ENCODE data around the gene TEX2.

The TEX2 gene

GRCh38 chr17:64099543-64099942 is 163.5 kb downstream of the TEX2 start:
- Histone ChIP-seq H3F3A (ENCODE audit: insufficient read depth, low read length) (no peaks in the 10 kb centered on the region), H3K9me2 (ENCODE audit: low read depth, low read length) (no peaks in the 10 kb centered on the region), H2AFZ (ENCODE audit: low read length) (no peak overlapping the region), H4K20me1 (ENCODE audit: insufficient read depth, low read length) (no peaks in the 10 kb centered on the region), H3K27me3 (ENCODE audit: insufficient read depth, low read length) (no peaks in the 10 kb centered on the region; the same call in 1 of the 2 replicates), H3K79me2 (ENCODE audit: insufficient read depth, low read length) (no peaks in the 10 kb centered on the region), H3K9ac (ENCODE audit: low read length) (no peak overlapping the region), H3K36me3 (ENCODE audit: insufficient read depth, low read length) (no peaks in the 10 kb centered on the region), H3K9me3 (ENCODE audit: low read length) (no peaks in the 10 kb centered on the region), H3K4me2 (ENCODE audit: low read length) (no peak overlapping the region), H3K4me3 (ENCODE audit: low read depth, low read length, poor library complexity, severe bottlenecking) (no peak overlapping the region), H3K27ac (ENCODE audit: low read depth, low read length, poor library complexity, severe bottlenecking) (no peak overlapping the region), H3K4me1 (ENCODE audit: insufficient read depth, low read length, severe bottlenecking) (no peaks in the 10 kb centered on the region)
- no peak for TF ChIP-seq EZH2 (IDR thresholded peaks at IDR 0.05; ENCODE audit: borderline replicate concordance, low read length)

Measured in OCI-LY1 (cell line).